ENCODE results near the gene TRMT112.
"Not testable (repeated sequence)": the region's sequence is repeated elsewhere in the genome, so short reads cannot be mapped to it uniquely, and the experiment has no call there.

Gene TRMT112

DNA sequence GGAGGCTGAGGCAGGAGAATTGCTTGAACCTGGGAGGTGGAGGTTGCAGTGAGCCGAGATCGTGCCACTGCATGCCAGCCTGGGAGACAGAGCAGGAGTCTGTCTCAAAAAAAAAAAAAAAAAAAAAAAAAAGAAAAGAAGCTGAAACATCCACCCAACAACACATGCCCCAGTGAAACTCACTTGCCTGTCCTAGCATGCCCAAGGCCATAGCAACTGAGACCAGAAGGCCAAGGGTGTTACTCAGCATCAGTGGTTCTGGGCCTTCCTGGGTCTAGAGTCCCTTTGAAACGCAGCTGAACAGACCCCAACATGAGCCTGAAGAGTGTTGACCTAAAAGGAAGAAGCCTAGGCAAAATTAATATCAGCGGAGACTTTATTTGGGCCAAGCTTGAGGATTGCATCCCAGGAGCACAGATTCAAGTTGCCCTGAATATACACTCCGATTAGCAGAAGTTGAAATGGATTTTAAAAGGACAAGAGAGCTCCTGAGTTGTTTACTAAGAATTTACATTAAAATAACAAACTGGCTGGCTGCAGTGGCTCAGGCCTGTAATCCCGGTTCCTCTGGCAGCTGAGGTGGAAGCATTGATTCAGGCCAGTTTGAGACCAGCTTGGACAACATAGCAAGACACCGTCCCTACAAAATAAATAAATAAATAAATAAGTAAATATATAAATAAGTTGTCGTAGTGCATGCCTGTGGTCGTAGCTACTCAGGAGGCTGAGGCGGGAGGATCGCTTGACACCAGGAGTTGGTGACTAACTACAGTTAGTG lies 7.5 kb upstream of the TRMT112 start:
- Histone ChIP-seq H3K27me3 (no peaks in the 10 kb centered on the region), H3K36me3 (peaks cover 33% of the 10 kb centered on the region), H3K27ac (no peak overlapping the region), H3K4me3 (ENCODE audit: low read depth in 1 of 2, low read length in 1 of 2) (no peak overlapping the region), H3K9me3 (no peaks in the 10 kb centered on the region), H3K4me1 (ENCODE audit: control insufficient read depth in 1 of 2, insufficient read depth in 1 of 2, low read depth in 1 of 2, low read length in 1 of 2) (peaks cover under 1 to 2% of the 10 kb centered on the region in 2 experiments)
- TF ChIP-seq, protein P1, sequence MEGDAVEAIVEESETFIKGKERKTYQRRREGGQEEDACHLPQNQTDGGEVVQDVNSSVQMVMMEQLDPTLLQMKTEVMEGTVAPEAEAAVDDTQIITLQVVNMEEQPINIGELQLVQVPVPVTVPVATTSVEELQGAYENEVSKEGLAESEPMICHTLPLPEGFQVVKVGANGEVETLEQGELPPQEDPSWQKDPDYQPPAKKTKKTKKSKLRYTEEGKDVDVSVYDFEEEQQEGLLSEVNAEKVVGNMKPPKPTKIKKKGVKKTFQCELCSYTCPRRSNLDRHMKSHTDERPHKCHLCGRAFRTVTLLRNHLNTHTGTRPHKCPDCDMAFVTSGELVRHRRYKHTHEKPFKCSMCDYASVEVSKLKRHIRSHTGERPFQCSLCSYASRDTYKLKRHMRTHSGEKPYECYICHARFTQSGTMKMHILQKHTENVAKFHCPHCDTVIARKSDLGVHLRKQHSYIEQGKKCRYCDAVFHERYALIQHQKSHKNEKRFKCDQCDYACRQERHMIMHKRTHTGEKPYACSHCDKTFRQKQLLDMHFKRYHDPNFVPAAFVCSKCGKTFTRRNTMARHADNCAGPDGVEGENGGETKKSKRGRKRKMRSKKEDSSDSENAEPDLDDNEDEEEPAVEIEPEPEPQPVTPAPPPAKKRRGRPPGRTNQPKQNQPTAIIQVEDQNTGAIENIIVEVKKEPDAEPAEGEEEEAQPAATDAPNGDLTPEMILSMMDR (IDR thresholded peaks at IDR 0.05), result no peak

DNA sequence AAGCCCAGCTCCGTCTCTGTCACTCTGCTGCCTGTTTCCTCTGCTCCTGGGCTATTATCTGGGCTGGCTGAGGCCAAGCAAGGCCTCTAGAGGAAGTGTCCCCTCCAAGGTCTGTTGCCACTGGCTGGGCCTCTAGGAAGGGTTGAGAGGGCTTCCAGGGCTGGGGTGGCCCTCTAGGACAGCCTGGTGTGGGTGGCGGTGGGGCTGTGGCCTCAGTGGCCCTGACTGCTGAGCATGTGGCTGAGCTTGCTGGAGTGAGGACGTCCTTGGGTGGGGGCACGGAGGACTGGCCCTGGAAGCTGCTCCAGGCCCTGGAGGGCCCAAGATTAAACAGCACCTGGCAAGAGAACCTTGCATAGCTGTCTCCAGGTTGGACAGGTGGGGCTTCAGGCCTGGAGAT lies 6.6 kb upstream of the TRMT112 start:
- H3K27me3 ChIP-seq; H3K9me3 ChIP-seq; H3K4me3 ChIP-seq (ENCODE audit: low read depth in 1 of 2, low read length in 1 of 2); H3K27ac ChIP-seq: not testable (repeated sequence)
- Histone ChIP-seq H3K4me1 (ENCODE audit: control insufficient read depth in 1 of 2, insufficient read depth in 1 of 2, low read depth in 1 of 2, low read length in 1 of 2) (peaks cover 9 to 11% of the 10 kb centered on the region in 2 experiments), H3K36me3 (peaks cover 33% of the 10 kb centered on the region)

DNA sequence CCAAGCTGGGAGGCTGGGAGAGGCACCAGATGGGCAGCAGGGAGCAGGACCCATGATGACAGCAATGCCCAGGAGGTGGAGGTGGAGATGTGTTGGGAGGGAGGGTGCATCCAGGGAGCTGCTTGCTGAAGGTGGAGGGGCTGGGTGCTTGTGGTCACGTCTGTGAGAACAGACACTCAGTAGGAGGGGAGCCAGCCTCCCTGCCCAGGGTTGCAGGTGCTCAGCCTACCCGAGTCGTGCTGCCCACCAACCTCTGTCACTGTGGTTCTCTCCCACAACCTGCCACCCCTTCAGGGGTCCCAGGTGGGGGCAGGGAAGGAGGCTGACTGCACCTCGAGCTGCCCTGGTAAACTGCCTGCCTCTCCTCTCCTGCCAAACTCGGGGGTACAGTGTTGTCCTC lies 6.0 kb upstream of the TRMT112 start:
- Histone ChIP-seq H3K4me3 (ENCODE audit: low read depth in 1 of 2, low read length in 1 of 2) (no peak overlapping the region), H3K36me3 (peaks cover 33% of the 10 kb centered on the region), H3K27me3 (no peaks in the 10 kb centered on the region), H3K4me1 (ENCODE audit: control insufficient read depth in 1 of 2, insufficient read depth in 1 of 2, low read depth in 1 of 2, low read length in 1 of 2) (peaks cover 14% of the 10 kb centered on the region in 2 experiments), H3K9me3 (no peaks in the 10 kb centered on the region), H3K27ac (no peak overlapping the region)
- TF ChIP-seq, protein P1 (IDR thresholded peaks at IDR 0.05), result no peak

DNA sequence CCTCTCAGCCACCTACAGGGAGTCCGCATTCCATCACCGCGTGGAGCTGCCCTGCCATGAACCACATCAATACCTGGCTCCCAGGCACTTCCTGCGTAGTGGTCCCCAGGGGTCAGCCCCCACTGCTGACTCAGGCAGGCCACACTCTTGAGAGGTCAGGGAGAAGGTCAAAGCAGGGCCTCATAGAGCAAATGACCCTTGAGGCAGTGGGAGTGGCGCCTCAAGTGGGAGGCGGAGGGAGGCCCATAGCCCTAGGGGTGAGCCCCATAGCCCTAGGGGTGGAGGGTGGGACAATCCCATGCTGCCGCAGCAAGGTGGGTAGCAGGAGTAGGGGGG lies 5.5 kb upstream of the TRMT112 start:
- Histone ChIP-seq H3K4me1 (ENCODE audit: control insufficient read depth in 1 of 2, insufficient read depth in 1 of 2, low read depth in 1 of 2, low read length in 1 of 2) (peaks cover 14 to 18% of the 10 kb centered on the region in 2 experiments), H3K27me3 (no peaks in the 10 kb centered on the region), H3K9me3 (no peaks in the 10 kb centered on the region), H3K4me3 (ENCODE audit: low read depth in 1 of 2, low read length in 1 of 2) (no peak overlapping the region), H3K27ac (no peak overlapping the region), H3K36me3 (peaks cover 33% of the 10 kb centered on the region)
- TF ChIP-seq, protein P1 (IDR thresholded peaks at IDR 0.05), result no peak

DNA sequence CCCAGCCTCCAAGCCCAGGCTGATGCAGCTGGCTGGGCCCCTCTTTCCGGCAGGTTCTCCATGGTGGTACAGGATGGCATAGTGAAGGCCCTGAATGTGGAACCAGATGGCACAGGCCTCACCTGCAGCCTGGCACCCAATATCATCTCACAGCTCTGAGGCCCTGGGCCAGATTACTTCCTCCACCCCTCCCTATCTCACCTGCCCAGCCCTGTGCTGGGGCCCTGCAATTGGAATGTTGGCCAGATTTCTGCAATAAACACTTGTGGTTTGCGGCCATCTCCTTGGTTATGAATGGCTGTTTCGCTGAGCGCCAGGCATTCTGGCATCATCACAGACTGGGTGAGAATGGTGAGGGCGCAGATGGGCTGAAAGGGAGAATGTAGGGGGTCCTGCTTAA lies 4.2 kb upstream of the TRMT112 start:
- no peaks in the 10 kb centered on the region for H3K9me3 ChIP-seq
- TF ChIP-seq, protein P1 (IDR thresholded peaks at IDR 0.05), result no peak
- H3K36me3 ChIP-seq, result peaks cover 33% of the 10 kb centered on the region
- peaks cover 22 to 26% of the 10 kb centered on the region in 2 experiments for H3K4me1 ChIP-seq (ENCODE audit: control insufficient read depth in 1 of 2, insufficient read depth in 1 of 2, low read depth in 1 of 2, low read length in 1 of 2)
- peak overlapping the region; percentile 96 for H3K27ac ChIP-seq
- no peaks in the 10 kb centered on the region for H3K27me3 ChIP-seq
- H3K4me3 ChIP-seq (ENCODE audit: low read depth in 1 of 2, low read length in 1 of 2), result no peak overlapping the region

DNA sequence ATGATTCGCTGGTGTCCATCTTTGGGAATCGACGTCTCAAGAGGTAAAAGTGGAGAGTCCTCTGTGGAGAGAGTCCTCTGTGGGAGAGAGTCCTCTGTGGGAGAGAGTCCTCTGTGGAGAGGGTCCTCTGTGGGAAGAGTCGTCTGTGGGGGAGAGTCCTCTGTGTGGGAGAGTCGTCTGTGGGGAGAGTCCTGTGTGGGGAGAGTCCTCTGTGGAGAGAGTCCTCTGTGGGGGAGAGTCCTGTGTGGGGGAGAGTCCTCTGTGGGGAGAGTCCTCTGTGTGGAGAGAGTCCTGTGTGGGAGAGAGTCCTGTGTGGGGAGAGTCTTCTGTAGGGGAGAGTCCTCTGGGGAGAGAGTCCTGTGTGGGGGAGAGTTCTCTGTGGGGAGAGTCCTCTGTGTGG lies 3.7 kb upstream of the TRMT112 start:
- TF ChIP-seq, protein P1 (IDR thresholded peaks at IDR 0.05), result no peak
- H3K9me3 ChIP-seq, result no peaks in the 10 kb centered on the region
- H3K36me3 ChIP-seq, result peaks cover 38% of the 10 kb centered on the region
- H3K27me3 ChIP-seq, result no peaks in the 10 kb centered on the region
- H3K27ac ChIP-seq, result peak overlapping the region; percentile 96
- no peak overlapping the region for H3K4me3 ChIP-seq (ENCODE audit: low read depth in 1 of 2, low read length in 1 of 2)
- peaks cover 22 to 31% of the 10 kb centered on the region in 2 experiments for H3K4me1 ChIP-seq (ENCODE audit: control insufficient read depth in 1 of 2, insufficient read depth in 1 of 2, low read depth in 1 of 2, low read length in 1 of 2)

Measured in neutrophil (primary cell).